ENCODE results near the gene IGFBP4.

Gene IGFBP4

DNA sequence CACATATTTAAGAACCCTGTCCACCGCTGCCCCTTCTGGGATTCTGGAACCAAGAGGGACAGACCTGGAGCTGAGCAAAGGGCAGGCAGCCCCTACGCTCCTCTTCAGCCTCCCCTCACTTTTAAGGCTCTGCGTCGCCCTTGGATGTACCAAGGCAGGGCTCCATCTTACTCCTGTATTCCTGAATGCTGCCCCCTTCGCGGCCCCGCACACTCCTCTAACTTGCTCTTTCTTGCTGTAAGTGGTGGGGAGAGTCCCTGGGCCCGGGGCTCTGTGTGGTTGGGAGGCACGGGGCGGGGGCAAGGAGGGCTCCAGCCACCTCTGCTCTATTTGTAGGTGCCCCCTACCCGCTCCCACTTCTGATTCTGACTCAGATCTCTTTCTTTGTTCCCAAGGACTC lies 56.9 kb downstream of the IGFBP4 start:
- TF ChIP-seq POLR2A (IDR thresholded peaks at IDR 0.05; ENCODE audit: low read depth, low read length) (no peak), TAF1 (IDR thresholded peaks at IDR 0.05; ENCODE audit: borderline replicate concordance, low read depth, low read length) (no peak), POLR2AphosphoS5 (IDR thresholded peaks at IDR 0.05; ENCODE audit: low read depth, low read length) (no peak)
- DNase-seq (ENCODE audit: insufficient read length) (no peak), FAIRE-seq (no peak)

DNA sequence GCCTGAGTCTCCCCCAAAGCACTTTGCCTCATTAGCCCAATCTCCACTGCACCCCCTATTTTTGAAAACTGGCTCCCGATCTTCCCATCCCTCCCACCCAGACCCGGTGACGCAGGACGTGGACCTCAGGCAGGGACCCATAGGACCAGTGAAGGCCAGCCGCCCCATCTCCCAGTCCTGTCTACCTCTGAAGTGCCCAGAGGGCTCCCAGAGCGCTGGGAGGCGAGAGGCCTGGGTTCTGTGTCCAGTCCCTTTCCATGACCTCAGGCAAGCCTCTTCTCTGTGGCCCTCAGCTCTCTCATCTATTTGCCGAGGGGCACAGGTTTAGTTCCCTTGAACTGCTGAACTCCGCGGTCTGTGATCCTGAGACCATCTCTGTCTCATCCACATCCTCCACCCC lies 57.5 kb downstream of the IGFBP4 start:
- DNase-seq (ENCODE audit: insufficient read length): no peak
- no peak for FAIRE-seq
- no peak for TF ChIP-seq POLR2AphosphoS5 (IDR thresholded peaks at IDR 0.05; ENCODE audit: low read depth, low read length)
- no peak for TF ChIP-seq POLR2A (IDR thresholded peaks at IDR 0.05; ENCODE audit: low read depth, low read length)
- no peak for TF ChIP-seq TAF1 (IDR thresholded peaks at IDR 0.05; ENCODE audit: borderline replicate concordance, low read depth, low read length)

DNA sequence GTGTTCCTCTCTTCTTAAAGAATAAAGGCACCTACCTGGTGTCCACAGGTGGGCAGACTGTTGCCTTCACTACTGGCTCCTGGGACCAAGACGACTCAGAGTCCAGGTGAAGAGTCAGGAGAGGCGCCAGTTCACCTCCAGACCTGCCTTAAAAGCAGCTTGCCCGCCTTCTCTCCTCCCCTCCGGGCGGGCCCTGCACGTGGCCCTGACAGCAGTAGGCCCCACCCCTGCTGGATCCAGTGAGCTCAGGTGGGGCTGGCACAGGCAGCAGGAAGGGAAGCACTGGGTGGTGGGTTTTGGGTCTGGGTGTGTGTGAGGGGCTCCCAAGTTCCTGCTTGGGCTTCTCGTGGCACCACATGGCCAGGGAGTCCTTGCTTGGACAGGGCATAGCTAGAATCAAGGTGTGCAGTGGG lies 58.3 kb downstream of the IGFBP4 start, which contains the start of gene TNS4:
Gene TNS4 (minus strand): TSS at position 125 of the 413 bp plus-strand sequence. CDS start 5,198 bp downstream, outside the sequence.
- FAIRE-seq (no peak), DNase-seq (ENCODE audit: insufficient read length) (no peak)
- no peak for TF ChIP-seq TAF1 (IDR thresholded peaks at IDR 0.05; ENCODE audit: borderline replicate concordance, low read depth, low read length)
- TF ChIP-seq POLR2AphosphoS5 (IDR thresholded peaks at IDR 0.05; ENCODE audit: low read depth, low read length): no peak
- no peak for TF ChIP-seq POLR2A (IDR thresholded peaks at IDR 0.05; ENCODE audit: low read depth, low read length)

DNA sequence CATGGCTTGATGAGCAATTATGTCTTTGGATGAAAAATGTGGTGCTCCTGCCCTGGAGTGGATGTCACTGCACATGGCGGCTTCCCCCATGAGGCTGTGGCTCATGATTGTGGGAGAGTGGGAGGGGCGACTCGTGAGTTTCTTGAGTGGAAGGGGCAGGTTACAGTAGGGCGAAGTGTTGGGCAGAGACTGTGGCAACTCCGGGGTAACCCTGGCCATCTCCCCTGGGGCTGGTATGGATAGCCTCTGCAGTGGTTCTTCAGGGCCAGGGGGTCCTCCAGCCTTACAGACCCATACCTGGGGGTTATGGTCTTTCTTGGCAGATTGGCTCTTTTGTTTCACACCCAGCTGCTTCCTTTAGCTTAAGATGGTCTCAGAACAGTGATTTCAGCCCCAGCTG lies 59.5 kb downstream of the IGFBP4 start:
- no peak for DNase-seq (ENCODE audit: insufficient read length)
- no peak for FAIRE-seq
- no peak for TF ChIP-seq POLR2A (IDR thresholded peaks at IDR 0.05; ENCODE audit: low read depth, low read length)
- TF ChIP-seq POLR2AphosphoS5 (IDR thresholded peaks at IDR 0.05; ENCODE audit: low read depth, low read length): no peak
- no peak for TF ChIP-seq TAF1 (IDR thresholded peaks at IDR 0.05; ENCODE audit: borderline replicate concordance, low read depth, low read length)

DNA sequence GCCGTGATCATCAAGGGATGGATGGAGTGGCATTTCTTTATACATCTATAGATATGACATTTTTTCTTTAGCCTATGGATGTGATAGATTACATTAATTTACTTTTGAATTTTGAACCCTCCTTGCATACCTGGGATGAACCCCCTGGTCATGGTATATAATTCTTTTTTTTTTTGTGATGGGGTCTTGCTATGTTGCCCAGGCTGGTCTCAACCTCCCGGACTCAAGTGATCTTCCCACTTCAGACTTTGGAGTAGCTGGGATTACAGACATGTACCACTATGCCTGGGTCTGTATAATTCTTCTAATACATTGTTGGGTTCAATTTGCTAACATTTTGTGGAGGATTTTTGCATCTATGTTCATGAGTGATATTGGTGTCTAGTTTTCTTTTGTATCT lies 59.9 kb downstream of the IGFBP4 start:
- FAIRE-seq (no peak), DNase-seq (ENCODE audit: insufficient read length) (no peak)
- TF ChIP-seq POLR2A (IDR thresholded peaks at IDR 0.05; ENCODE audit: low read depth, low read length) (no peak), POLR2AphosphoS5 (IDR thresholded peaks at IDR 0.05; ENCODE audit: low read depth, low read length) (no peak), TAF1 (IDR thresholded peaks at IDR 0.05; ENCODE audit: borderline replicate concordance, low read depth, low read length) (no peak)

DNA sequence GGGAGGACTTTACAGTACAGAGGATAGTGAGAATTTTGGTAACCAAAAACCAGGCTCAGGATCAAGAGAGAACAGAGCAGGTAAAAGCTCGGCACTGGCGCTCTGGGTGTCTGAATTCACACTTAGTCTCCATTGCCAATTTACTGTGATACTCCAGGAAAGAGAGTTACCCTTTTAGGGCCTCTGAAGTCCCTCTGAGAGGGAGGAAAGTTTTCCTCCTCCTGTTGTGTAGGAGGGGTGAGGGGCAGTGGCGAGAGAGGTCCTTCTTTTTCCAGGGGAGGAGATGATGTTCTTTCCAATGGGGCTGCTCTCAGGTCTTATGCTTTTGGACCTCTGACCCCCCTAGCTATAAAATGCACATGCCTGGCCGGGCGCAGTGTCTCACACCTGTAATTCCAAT lies 63.5 kb downstream of the IGFBP4 start:
- DNase-seq (ENCODE audit: insufficient read length) (no peak), FAIRE-seq (no peak)
- TF ChIP-seq POLR2A (IDR thresholded peaks at IDR 0.05; ENCODE audit: low read depth, low read length): no peak
- TF ChIP-seq TAF1 (IDR thresholded peaks at IDR 0.05; ENCODE audit: borderline replicate concordance, low read depth, low read length): no peak
- no peak for TF ChIP-seq POLR2AphosphoS5 (IDR thresholded peaks at IDR 0.05; ENCODE audit: low read depth, low read length)

Measured in GM12892 (cell line).